Measurements from ENCODE around the gene GTF3A. TPM values are rescaled to one million over a fixed set of nuclear protein-coding genes. Genes with fewer than 3 reads are reported as not detected.
A peak's percentile ranks its signal among the peaks of the same experiment; 100 is the strongest.

GTF3A gene
- total RNA-seq, 1 experiment from 2014 or later = 126 TPM

- no peak for DNase-seq (ENCODE audit: low spot score)
- POLR2A ChIA-PET (ENCODE audit: low non-redundant PET) = no interaction called here
- Histone ChIP-seq H3K4me1 (ENCODE audit: insufficient read depth, low read length, poor library complexity, severe bottlenecking) (no peaks in the 10 kb centered on the region), H3K27me3 (replicated peaks; ENCODE audit: insufficient read depth, low read depth, low read length, poor library complexity) (peaks cover 4% of the 10 kb centered on the region), H3K27ac (ENCODE audit: low read depth, low read length, poor library complexity, severe bottlenecking) (no peak overlapping the region), H3K9me3 (ENCODE audit: low read depth, low read length, poor library complexity, severe bottlenecking) (no peaks in the 10 kb centered on the region), H3K36me3 (ENCODE audit: insufficient read depth, low read length, poor library complexity, severe bottlenecking) (no peaks in the 10 kb centered on the region), H3K4me3 (ENCODE audit: low read depth, low read length, poor library complexity, severe bottlenecking) (no peak overlapping the region)
- BruUV-seq (replicated peaks) = no TSS peak
- CTCF ChIA-PET = no interaction called here
- intact Hi-C loops (cut with micrococcal nuclease; ENCODE audit: unreplicated experiment) = no loop called here
- no peak for TF ChIP-seq CTCF (conservative IDR thresholded peaks at IDR 0.05; ENCODE audit: low read depth, low read length)
- no peak for TF ChIP-seq EZH2 (IDR thresholded peaks at IDR 0.05; ENCODE audit: borderline replicate concordance, low read depth, low read length, poor library complexity, severe bottlenecking)
These were observed 23.2 kb upstream of the GTF3A start for GRCh38 chr13:27401210-27401609.

- TF ChIP-seq EZH2 (IDR thresholded peaks at IDR 0.05; ENCODE audit: borderline replicate concordance, low read depth, low read length, poor library complexity, severe bottlenecking) = no peak
- TF ChIP-seq CTCF (conservative IDR thresholded peaks at IDR 0.05; ENCODE audit: low read depth, low read length) = no peak
- Histone ChIP-seq H3K4me3 (ENCODE audit: low read depth, low read length, poor library complexity, severe bottlenecking) (no peak overlapping the region), H3K9me3 (ENCODE audit: low read depth, low read length, poor library complexity, severe bottlenecking) (no peaks in the 10 kb centered on the region), H3K27ac (ENCODE audit: low read depth, low read length, poor library complexity, severe bottlenecking) (no peak overlapping the region), H3K4me1 (ENCODE audit: insufficient read depth, low read length, poor library complexity, severe bottlenecking) (no peaks in the 10 kb centered on the region), H3K36me3 (ENCODE audit: insufficient read depth, low read length, poor library complexity, severe bottlenecking) (no peaks in the 10 kb centered on the region), H3K27me3 (replicated peaks; ENCODE audit: insufficient read depth, low read depth, low read length, poor library complexity) (peaks cover 14% of the 10 kb centered on the region)
- intact Hi-C loops (cut with micrococcal nuclease; ENCODE audit: unreplicated experiment) = no loop called here
- ChIA-PET CTCF (interaction anchor here (0.7 kb wide), 1 partner anchor 42 kb away, joined by 3 read pairs; no protein-coding TSS in a partner anchor), POLR2A (ENCODE audit: low non-redundant PET) (no interaction called here)
- peak; percentile 12 for DNase-seq (ENCODE audit: low spot score)
- no TSS peak for BruUV-seq (replicated peaks)
These were observed 21.2 kb upstream of the GTF3A start for GRCh38 chr13:27403203-27403678.

GRCh38 chr13:27403727-27404385 is 20.6 kb upstream of the GTF3A start:
- H3K27ac ChIP-seq (ENCODE audit: low read depth, low read length, poor library complexity, severe bottlenecking) = no peak overlapping the region
- no peak overlapping the region for H3K4me3 ChIP-seq (ENCODE audit: low read depth, low read length, poor library complexity, severe bottlenecking)
- TF ChIP-seq CTCF (conservative IDR thresholded peaks at IDR 0.05; ENCODE audit: low read depth, low read length) = no peak
- no peak for TF ChIP-seq EZH2 (IDR thresholded peaks at IDR 0.05; ENCODE audit: borderline replicate concordance, low read depth, low read length, poor library complexity, severe bottlenecking)
- DNase-seq (ENCODE audit: low spot score) = no peak
- ChIA-PET CTCF (interaction anchor here (0.7 kb wide), 1 partner anchor 42 kb away, joined by 3 read pairs; no protein-coding TSS in a partner anchor), POLR2A (ENCODE audit: low non-redundant PET) (no interaction called here)
- BruUV-seq (replicated peaks) = no TSS peak
- H3K36me3 ChIP-seq (ENCODE audit: insufficient read depth, low read length, poor library complexity, severe bottlenecking) = no peaks in the 10 kb centered on the region
- intact Hi-C loops (cut with micrococcal nuclease; ENCODE audit: unreplicated experiment) = no loop called here
- H3K4me1 ChIP-seq (ENCODE audit: insufficient read depth, low read length, poor library complexity, severe bottlenecking) = no peaks in the 10 kb centered on the region
- peaks cover 13% of the 10 kb centered on the region for H3K27me3 ChIP-seq (replicated peaks; ENCODE audit: insufficient read depth, low read depth, low read length, poor library complexity)
- no peaks in the 10 kb centered on the region for H3K9me3 ChIP-seq (ENCODE audit: low read depth, low read length, poor library complexity, severe bottlenecking)
